HEK293 (cell line): ENCODE results near the gene TPRN.

Source experiments
- CTCF ChIA-PET: fragments of 350-600 bp; formaldehyde crosslinking; extraction: SDS; loops from one replicate; lab custom pipeline; 2021; ENCODE audit warnings: antibody characterized with exemption; lab: Yijun Ruan, JAX
- POLR2A ChIA-PET: fragments of 300-600 bp; formaldehyde crosslinking; extraction: SDS; loops from one replicate; lab custom pipeline; 2020; ENCODE audit warnings: antibody characterized with exemption, inconsistent platforms; lab: Yijun Ruan, JAX
- H3K27ac ChIP-seq: fragments of 200-500 bp; sonication (Bioruptor generic); 2 replicates; pipeline ENCODE4 v1.5.1; 2014; ENCODE audit warnings: low read depth, low read length, control low read depth, inconsistent platforms; ENCODE audit errors: extremely low read depth
- H3K36me3 ChIP-seq, 2 experiments: fragments of 200-500 bp in 1 of 2; sonication (Bioruptor generic) in 1 of 2; 1 replicate in 1 of 2; 2 replicates in 1 of 2; pipeline ENCODE4 v1.5.1; 2014 to 2017; ENCODE audit warnings: inconsistent platforms in 2 of 2, low read length in 2 of 2; ENCODE audit not compliant: control insufficient read depth in 2 of 2, insufficient read depth in 1 of 2
- H3K4me1 ChIP-seq: fragments of 200-500 bp; sonication (Bioruptor generic); 2 replicates; pipeline ENCODE4 v1.5.1; 2014; ENCODE audit warnings: mild to moderate bottlenecking, low read length, inconsistent platforms; ENCODE audit not compliant: control insufficient read depth, insufficient read depth
- H3K4me3 ChIP-seq: 2 replicates; pipeline ENCODE4 v1.5.1; 2011; ENCODE audit warnings: low read depth, mild to moderate bottlenecking, control low read depth, low read length, moderate library complexity
- H3K9me3 ChIP-seq: fragments of 200-500 bp; sonication (Bioruptor generic); 2 replicates; pipeline ENCODE4 v1.5.1; 2014; ENCODE audit warnings: low read depth, low read length, inconsistent platforms; ENCODE audit not compliant: control insufficient read depth, insufficient read depth
- AEBP2 ChIP-seq: fragments of 450-650 bp; formaldehyde crosslinking; IDR thresholded peaks from 2 replicates; pipeline ENCODE4 v1.5.1; 2016; ENCODE audit warnings: missing biosample characterization, missing genetic modification characterization, borderline replicate concordance
- KLF1 ChIP-seq: fragments of 450-650 bp; formaldehyde crosslinking; IDR thresholded peaks from 2 replicates; pipeline ENCODE4 v1.5.1; 2016; ENCODE audit warnings: missing biosample characterization, missing genetic modification characterization
- KLF7 ChIP-seq: fragments of 450-650 bp; formaldehyde crosslinking; IDR thresholded peaks from 2 replicates; pipeline ENCODE4 v1.5.1; 2016; ENCODE audit warnings: missing biosample characterization, missing genetic modification characterization, borderline replicate concordance
- KLF8 ChIP-seq: fragments of 450-650 bp; formaldehyde crosslinking; IDR thresholded peaks from 2 replicates; pipeline ENCODE4 v1.5.1; 2016; ENCODE audit warnings: missing biosample characterization, missing genetic modification characterization
- KLF9 ChIP-seq: fragments of 450-650 bp; formaldehyde crosslinking; IDR thresholded peaks from 2 replicates; pipeline ENCODE4 v1.5.1; 2016; ENCODE audit warnings: missing biosample characterization, missing genetic modification characterization, low read depth
- MYNN ChIP-seq: fragments of 450-650 bp; formaldehyde crosslinking; IDR thresholded peaks from 2 replicates; pipeline ENCODE4 v1.5.1; 2016; ENCODE audit warnings: missing biosample characterization, missing genetic modification characterization, borderline replicate concordance
- PATZ1 ChIP-seq: fragments of 450-650 bp; formaldehyde crosslinking; IDR thresholded peaks from 2 replicates; pipeline ENCODE4 v1.5.1; 2016; ENCODE audit warnings: missing biosample characterization, missing genetic modification characterization
- PRDM1 ChIP-seq: fragments of 450-650 bp; formaldehyde crosslinking; IDR thresholded peaks from 2 replicates; pipeline ENCODE4; 2016; ENCODE audit warnings: missing biosample characterization, missing genetic modification characterization
- PRDM6 ChIP-seq: fragments of 450-650 bp; formaldehyde crosslinking; IDR thresholded peaks from 2 replicates; pipeline ENCODE4 v1.5.1; 2017; ENCODE audit warnings: missing biosample characterization, missing genetic modification characterization
- REPIN1 ChIP-seq: fragments of 450-650 bp; formaldehyde crosslinking; IDR thresholded peaks from 2 replicates; pipeline ENCODE4 v1.5.1; 2017; ENCODE audit warnings: missing biosample characterization, missing genetic modification characterization, low read depth
- SP2 ChIP-seq: fragments of 450-650 bp; formaldehyde crosslinking; IDR thresholded peaks from 2 replicates; pipeline ENCODE4 v1.5.1; 2016; ENCODE audit warnings: missing biosample characterization, missing genetic modification characterization
- SP3 ChIP-seq: fragments of 450-650 bp; formaldehyde crosslinking; IDR thresholded peaks from 2 replicates; pipeline ENCODE4 v1.5.1; 2016; ENCODE audit warnings: missing biosample characterization, missing genetic modification characterization
- TCF7L2 ChIP-seq: IDR thresholded peaks from 2 replicates; pipeline ENCODE4 v1.6.1; 2011; ENCODE audit warnings: low read depth, mild to moderate bottlenecking, inconsistent platforms, low read length, moderate library complexity, borderline replicate concordance
- ZNF302 ChIP-seq: fragments of 450-650 bp; formaldehyde crosslinking; IDR thresholded peaks from 2 replicates; pipeline ENCODE4 v1.5.1; 2016; ENCODE audit warnings: missing biosample characterization, missing genetic modification characterization, low read depth
- ZNF335 ChIP-seq: fragments of 450-650 bp; formaldehyde crosslinking; conservative IDR thresholded peaks from 2 replicates; pipeline ENCODE4 v1.5.1; 2016; ENCODE audit warnings: missing biosample characterization, missing genetic modification characterization
- ZNF341 ChIP-seq: fragments of 450-650 bp; formaldehyde crosslinking; IDR thresholded peaks from 2 replicates; pipeline ENCODE4; 2016; ENCODE audit warnings: low read depth, missing biosample characterization, missing genetic modification characterization
- ZNF362 ChIP-seq: fragments of 450-650 bp; formaldehyde crosslinking; IDR thresholded peaks from 2 replicates; pipeline ENCODE4 v1.5.1; 2016; ENCODE audit warnings: missing biosample characterization, missing genetic modification characterization
- ZNF404 ChIP-seq: fragments of 450-650 bp; formaldehyde crosslinking; IDR thresholded peaks from 2 replicates; pipeline ENCODE4 v1.5.1; 2017; ENCODE audit warnings: missing biosample characterization, missing genetic modification characterization
- ZNF433 ChIP-seq: fragments of 450-650 bp; formaldehyde crosslinking; IDR thresholded peaks from 2 replicates; pipeline ENCODE4 v1.5.1; 2016; ENCODE audit warnings: missing biosample characterization, missing genetic modification characterization, low read depth
- ZNF768 ChIP-seq: fragments of 450-650 bp; formaldehyde crosslinking; IDR thresholded peaks from 2 replicates; pipeline ENCODE4 v1.5.1; 2018; ENCODE audit warnings: missing biosample characterization, mild to moderate bottlenecking, missing genetic modification characterization

The TPRN gene

GRCh38 chr9:137150617-137151457 is 49.7 kb downstream of the TPRN start:
- H3K36me3 ChIP-seq, result no peaks in the 10 kb centered on the region
- H3K4me3 ChIP-seq, result no peak overlapping the region
- H3K27ac ChIP-seq, result no peak overlapping the region
- TF ChIP-seq MYNN (peak; percentile 82; the same call in 1 of the 2 replicates), PATZ1 (tag by site-specific recombination) (peak; percentile 78), KLF1 (tag by site-specific recombination) (peak; percentile 83), ZNF362 (tag by site-specific recombination) (peak; percentile 98), ZNF341 (tag by site-specific recombination) (no peak), SP3 (tag by site-specific recombination) (peak; percentile 75), KLF7 (tag by site-specific recombination) (no peak), SP2 (tag by site-specific recombination) (peak; percentile 67), KLF8 (tag by site-specific recombination) (peak; percentile 94)
- POLR2A ChIA-PET, result interaction anchor here (0.6 to 3.3 kb wide), 31 partner anchors 10 to 788 kb away, joined by 3 to 52 read pairs (median 4); partner anchors contain the start of genes ANAPC2, EXD3, LRRC26 and MAN1B1
- CTCF ChIA-PET, result interaction anchor here (0.6 to 0.9 kb wide), 7 partner anchors 10 to 363 kb away, joined by 3 to 4 read pairs (median 3); no protein-coding TSS in a partner anchor
- no peaks in the 10 kb centered on the region for H3K9me3 ChIP-seq
- H3K4me1 ChIP-seq, result no peaks in the 10 kb centered on the region

GRCh38 chr9:137149942-137150616 is 50.5 kb downstream of the TPRN start:
- Histone ChIP-seq H3K9me3 (no peaks in the 10 kb centered on the region), H3K4me3 (no peak overlapping the region), H3K36me3 (no peaks in the 10 kb centered on the region), H3K4me1 (no peaks in the 10 kb centered on the region), H3K27ac (no peak overlapping the region)
- CTCF ChIA-PET, result interaction anchor here (0.7 to 0.8 kb wide), 4 partner anchors 57 to 172 kb away, joined by 3 read pairs; no protein-coding TSS in a partner anchor
- POLR2A ChIA-PET, result interaction anchor here (0.6 to 3.3 kb wide), 17 partner anchors 9 to 350 kb away, joined by 3 to 52 read pairs (median 5); partner anchors contain the start of genes ANAPC2, EXD3, LRRC26 and MAN1B1
- TF ChIP-seq ZNF433 (tag by site-specific recombination), result no peak
- TF ChIP-seq ZNF404 (tag by site-specific recombination), result no peak
- TF ChIP-seq PRDM6 (tag by site-specific recombination), result no peak
- no peak for TF ChIP-seq AEBP2 (tag by site-specific recombination)
- TF ChIP-seq PRDM1, result 0 out of 2 replicates have a peak, but pooled peaks have one; percentile 39
- peak; percentile 89 for TF ChIP-seq ZNF341 (tag by site-specific recombination)
- TF ChIP-seq ZNF335, result peak; percentile 59
- no peak for TF ChIP-seq REPIN1 (tag by site-specific recombination)
- TF ChIP-seq TCF7L2, result no peak
- peak; percentile 74 for TF ChIP-seq SP2 (tag by site-specific recombination)
- peak; percentile 68 for TF ChIP-seq PATZ1 (tag by site-specific recombination)
- no peak for TF ChIP-seq ZNF768 (tag by site-specific recombination)
- TF ChIP-seq ZNF302 (tag by site-specific recombination), result no peak
- peak; percentile 90 for TF ChIP-seq KLF1 (tag by site-specific recombination)
- TF ChIP-seq ZNF362 (tag by site-specific recombination), result peak; percentile 97
- 0 out of 2 replicates have a peak, but pooled peaks have one; percentile 10 for TF ChIP-seq KLF9 (tag by site-specific recombination)
